NCI-H748 (cell line): ENCODE data around the gene HTR3D.
"Not testable (repeated sequence)": the region's sequence is repeated elsewhere in the genome, so short reads cannot be mapped to it uniquely, and the experiment has no call there.

Experiments
- DNase-seq: peaks from one replicate; lab custom pipeline; 2025; ENCODE audit not compliant: unreplicated experiment; lab: John Stamatoyannopoulos, UW

The HTR3D gene

DNA sequence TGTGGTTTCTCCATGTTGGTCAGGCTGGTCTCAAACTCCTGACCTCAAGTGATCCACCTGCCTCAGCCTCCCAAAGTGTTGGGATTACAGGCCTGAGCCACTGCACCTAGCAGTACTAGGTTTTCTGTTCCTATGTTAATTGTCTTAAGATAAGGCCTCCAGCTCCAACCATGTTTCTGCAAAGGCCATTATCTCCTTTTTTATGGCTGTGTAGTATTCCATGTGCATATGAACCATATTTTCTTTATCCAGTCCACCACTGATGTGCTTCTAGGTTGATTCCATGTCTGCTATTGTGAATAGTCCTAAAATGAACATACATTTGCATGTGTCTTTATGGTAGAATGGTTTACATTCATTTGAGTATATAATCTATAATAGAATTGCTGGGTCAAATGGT, 31.1 kb downstream of the HTR3D start:
- no peak for DNase-seq

DNA sequence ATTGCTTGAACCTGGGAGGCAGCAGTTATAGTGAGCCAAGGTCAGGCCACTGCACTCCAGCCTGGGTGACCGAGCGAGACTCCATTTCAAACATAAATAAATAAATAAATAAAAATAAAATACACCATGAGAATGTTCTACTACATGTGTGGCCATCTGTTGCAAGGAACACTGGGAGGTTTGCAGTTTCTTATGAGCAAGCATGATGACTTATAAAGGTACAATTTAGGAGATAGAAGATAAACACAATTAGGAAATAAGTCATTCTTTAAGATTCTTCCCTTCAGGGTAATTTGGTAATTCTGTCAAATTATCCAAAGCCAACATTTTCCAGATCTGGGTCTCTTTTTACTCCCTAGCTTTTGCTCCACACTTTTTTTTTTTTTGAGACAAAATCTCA, 34.7 kb downstream of the HTR3D start:
- DNase-seq: no peak

DNA sequence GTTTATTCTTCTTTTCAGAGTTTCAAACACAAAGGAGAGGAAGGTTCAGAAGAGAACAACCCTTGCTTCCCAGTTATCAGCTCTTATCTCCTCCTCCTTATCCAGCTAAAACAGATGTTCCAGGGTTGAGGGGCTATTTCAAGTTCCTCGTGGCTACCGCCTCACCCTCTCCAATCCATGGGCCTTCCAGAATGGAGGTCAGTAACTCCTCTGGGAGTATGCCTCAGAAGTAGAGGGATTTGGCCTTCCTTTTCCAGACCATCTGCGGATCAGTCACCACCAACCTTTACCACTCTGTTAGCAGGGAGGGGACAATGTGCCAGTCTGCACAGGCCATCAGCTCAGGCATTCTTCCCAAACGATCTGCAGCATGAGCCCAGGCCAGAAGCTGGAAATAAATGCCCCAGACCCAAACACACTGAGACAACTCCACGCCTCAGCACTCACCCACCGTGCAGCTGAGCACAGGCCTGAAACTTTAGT, 36.1 kb downstream of the HTR3D start:
- DNase-seq: no peak

DNA sequence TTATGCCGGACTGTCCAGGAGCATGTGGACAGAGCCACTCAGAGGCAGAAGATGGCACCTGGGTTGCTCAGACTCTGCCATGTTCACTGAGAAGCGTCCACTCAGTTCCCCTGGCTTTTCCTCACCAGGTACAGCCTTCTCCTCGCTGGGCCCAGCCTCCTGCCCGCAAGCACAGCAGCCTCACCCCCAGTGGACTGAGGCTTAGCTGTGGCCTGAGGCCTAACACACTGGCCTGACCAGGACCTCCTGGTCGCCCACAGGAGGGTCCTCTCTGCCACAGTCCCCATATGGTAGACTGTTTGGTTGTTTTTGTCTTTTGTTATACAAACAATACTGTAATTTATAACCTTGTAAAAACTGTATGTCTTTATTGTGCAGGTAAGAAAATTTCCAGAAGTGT, 36.8 kb downstream of the HTR3D start:
- no peak for DNase-seq

DNA sequence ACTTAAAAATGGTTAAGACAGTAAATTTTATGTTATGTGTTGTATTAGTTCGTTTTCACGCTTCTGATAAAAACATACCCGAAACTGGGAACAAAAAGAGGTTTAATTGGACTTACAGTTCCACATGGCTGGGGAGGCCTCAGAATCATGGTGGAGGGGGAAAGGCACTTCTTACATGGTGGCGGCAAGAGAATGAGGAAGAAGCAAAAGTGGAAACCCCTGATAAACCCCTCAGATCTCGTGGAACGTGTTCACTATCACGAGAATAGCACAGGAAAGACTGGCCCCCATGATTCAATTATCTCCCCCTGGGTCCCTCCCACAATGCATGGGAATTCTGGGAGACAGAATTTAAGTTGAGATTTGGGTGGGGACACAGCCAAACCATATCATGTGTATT, 39.6 kb downstream of the HTR3D start:
- not testable (repeated sequence) for DNase-seq

DNA sequence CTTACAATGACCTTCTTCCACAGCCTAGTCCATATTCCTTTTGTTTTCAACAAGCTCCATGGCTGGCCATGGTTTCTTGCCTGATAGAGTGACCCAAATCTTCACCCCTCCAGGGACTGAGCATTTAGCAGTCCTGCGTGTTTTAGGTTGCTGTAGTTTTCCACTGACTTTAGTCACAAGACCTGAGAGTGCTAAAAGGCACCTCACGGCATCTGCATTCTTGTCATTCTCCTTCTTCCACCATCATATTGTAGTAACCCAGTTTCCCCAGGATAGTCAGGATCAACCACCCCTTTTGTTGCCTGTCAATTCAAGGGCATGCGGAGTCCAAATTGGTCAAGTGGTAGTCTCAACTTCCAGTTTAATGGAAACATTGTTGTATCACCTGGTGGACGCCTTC, 42.1 kb downstream of the HTR3D start:
- no peak for DNase-seq

DNA sequence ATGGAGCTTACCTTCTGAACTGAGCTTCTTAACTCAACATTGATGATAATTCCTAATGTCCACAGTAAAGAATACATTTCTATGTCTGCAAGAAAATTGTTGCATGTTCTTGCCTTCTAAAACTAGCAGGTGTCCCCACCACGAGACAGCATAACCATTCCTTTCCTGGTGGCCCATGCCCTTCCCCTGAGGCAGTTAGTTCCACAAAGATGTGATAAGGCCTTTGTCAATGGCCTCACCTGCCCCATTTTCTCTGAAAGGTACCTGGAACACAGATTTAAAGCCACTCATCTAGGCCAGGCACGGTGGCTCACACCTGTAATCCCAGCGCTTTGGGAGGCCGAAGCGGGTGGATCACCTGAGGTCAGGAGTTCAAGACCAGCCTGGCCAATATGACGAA, 44.4 kb downstream of the HTR3D start:
- DNase-seq: no peak

DNA sequence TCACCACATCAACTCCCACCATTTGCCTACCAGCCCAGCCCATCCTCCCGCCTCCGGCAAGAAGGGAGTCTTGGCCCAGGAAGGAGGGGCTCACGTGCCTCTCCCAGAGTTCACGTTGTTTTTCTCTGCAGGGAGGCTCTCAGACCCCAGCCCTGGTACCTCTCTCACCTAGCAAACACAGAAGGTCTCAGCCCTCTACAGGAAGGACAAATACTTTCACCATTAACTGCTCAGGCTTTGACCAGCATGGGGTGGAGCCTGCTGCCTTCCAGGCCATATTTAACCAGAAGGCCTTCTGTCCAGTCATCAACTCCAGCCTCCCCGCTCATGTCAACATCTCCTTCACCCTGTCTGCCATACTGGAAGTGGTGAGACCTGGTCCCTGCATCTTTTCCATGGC, 46.3 kb downstream of the HTR3D start:
- no peak for DNase-seq

DNA sequence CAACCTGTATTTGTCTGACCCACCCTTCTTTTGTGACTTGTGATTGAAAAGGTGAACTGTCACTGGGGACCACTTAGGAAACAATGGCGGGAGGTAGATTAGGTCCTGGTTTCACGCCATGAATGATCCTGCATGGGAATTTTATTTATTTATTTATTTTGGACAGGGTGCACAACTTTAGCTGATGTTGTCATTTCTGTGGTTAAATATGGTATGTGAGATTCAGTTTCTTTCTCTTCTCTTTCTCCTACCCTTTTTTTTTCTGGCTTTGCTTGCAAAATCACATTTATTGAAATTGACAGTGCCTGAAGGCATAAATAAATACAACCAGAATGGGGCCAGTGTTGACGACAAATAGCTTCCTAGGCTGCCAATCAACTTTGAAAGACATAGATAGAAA, 47.3 kb downstream of the HTR3D start:
- DNase-seq: no peak

DNA sequence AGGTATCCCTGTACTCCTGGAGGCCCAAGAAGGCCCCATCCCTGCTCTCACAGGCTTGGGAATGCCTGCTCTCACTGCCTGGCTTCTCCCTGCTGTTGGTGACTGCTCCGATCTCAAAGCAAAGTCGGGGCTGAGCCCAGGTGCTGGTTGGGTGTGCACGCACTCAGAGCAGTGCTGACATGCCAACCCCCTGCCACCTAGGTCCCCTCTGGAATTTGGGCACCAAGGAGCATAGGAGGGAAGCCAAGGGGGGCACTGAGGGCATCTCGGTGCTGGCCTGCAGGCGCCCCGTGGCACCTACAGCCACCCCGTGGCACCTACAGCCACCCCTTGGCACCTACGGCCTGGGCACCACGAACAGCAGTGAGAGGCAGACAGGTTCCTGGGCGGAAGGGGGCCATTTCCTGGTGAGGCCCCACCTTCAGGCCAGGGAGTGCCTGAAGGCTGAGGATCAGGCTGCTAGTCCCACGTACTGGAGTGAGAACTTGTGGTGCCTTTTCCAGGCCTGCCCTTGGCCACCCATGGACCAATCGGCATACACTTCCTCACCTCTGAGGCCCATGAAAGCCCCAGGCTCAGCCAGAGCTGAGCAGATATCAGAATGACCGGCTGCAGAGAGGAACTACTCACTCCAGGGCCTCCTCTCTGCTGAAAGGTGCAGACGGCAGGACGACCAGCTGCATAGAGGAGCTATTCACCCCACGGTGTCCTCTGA, 49.7 kb downstream of the HTR3D start:
- no peak for DNase-seq

DNA sequence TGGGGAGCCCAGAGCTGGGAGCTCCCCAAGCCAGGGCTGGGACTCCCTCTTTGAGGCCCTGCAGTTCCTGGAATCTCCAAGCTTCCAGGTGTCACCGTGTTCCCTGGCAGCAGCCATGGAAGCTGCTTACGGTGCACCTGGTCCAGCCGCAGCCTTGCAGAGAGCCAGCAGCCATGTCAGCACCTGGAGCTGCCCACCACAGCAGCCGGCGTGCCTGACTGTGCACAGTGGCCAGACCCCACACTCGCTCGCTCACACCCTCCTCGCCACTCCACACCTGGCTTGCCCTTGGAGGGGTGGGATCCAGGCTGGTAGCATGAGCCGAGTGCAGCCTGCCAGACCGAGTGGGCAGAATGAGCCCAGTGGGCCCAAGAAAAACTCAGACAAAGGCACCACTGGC, 50.5 kb downstream of the HTR3D start:
- DNase-seq: no peak

DNA sequence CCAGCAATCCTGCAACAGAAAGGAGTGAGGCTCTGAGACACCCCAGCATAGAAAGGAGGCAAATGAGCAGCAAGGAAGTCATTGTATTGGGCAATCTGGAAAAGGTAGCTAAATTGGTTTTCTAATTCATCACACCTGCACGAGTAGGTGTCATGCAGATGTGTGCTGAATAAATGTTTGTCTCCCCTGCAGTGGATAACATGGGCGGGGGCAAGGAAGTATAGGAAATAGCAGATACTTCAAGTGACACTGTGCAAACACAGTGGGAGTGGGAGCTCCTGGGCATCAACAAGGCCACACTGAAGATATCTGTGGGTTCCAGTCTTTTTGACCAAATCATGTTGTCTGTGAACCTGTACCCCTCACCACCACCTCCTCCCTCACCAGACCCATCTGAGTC, 50.9 kb downstream of the HTR3D start:
- DNase-seq: peak; percentile 27

DNA sequence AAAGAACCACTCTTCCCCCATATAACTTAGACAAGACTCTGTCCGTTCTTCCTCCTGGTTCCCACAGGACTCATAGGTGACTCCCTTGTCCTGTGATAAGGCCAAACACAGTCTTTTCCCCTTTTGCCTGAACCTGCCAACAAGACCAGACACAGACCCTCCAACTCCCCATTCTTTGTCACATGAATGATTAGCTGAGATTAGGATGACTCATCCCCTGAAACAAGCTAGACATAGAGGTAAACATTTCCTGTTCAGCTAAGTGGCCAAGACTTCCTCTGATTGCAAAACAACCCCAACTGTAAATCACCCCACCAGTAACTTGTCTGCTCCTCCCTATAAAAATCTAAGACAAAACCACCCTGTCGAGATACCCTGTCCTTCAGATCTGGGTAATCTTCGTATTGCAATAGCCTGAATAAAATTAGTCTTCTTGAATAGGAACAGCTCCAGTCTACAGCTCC, 53.9 kb downstream of the HTR3D start:
- peak; percentile 0 for DNase-seq
